HepG2 (cell line): ENCODE results near the gene ANKIB1. TPM values are rescaled to one million over a fixed set of nuclear protein-coding genes. Genes with fewer than 3 reads are reported as not detected.

Experiments used
- ATAC-seq: fragments of 200-7000 bp; cut with Tn5 transposase; 3 replicates; pipeline ENCODE4 v1.9.1; 2020; ENCODE audit warnings: mild to moderate bottlenecking, moderate library complexity
- BruUV-seq: library from RNA; stranded (reverse); fragments of 400-500 nt; replicated peaks from 2 replicates; lab custom pipeline; 2021; lab: Mats Ljungman, UMichigan
- CTCF ChIA-PET: fragments of 300-600 bp; formaldehyde crosslinking; extraction: SDS; loops from one replicate; lab custom pipeline; 2021; ENCODE audit warnings: low total read pairs, inconsistent platforms, low intra/inter-chr PET ratio; lab: Yijun Ruan, JAX
- POLR2A ChIA-PET: fragments of 350-600 bp; sonication (Branson Sonifier 250); formaldehyde crosslinking; loops from one replicate; lab custom pipeline; 2020; ENCODE audit warnings: antibody characterized with exemption, inconsistent platforms; lab: Yijun Ruan, JAX
- DNase-seq: peaks from one replicate; pipeline ENCODE4 v3.0.0-alpha.2; 2015; ENCODE audit warnings: low spot score
- FAIRE-seq: peaks from 3 replicates; lab custom pipeline; 2011; peaks lifted over from hg19 to GRCh38; lab: Jason Lieb, UNC
- H2AFZ ChIP-seq: one replicate; pipeline ENCODE4 v1.6.1; 2011; ENCODE audit warnings: low read length, inconsistent platforms
- H3K27ac ChIP-seq: fragments of 300-600 bp; 3 replicates; pipeline ENCODE4 v1.8.0; 2011; ENCODE audit warnings: mixed run types, mild to moderate bottlenecking, mixed read lengths, low read length, inconsistent platforms; ENCODE audit not compliant: insufficient read depth; ENCODE audit errors: extremely low read length
- H3K27me3 ChIP-seq, 2 experiments: fragments of 200-600 bp in 1 of 2; 2 replicates in 1 of 2; 3 replicates in 1 of 2; pipeline versions ENCODE4 v1.6.0 to v1.8.0; 2011; ENCODE audit warnings: low read length in 2 of 2, mild to moderate bottlenecking in 2 of 2, moderate library complexity in 2 of 2, inconsistent platforms in 1 of 2; ENCODE audit not compliant: insufficient read depth in 2 of 2, control insufficient read depth in 1 of 2
- H3K36me3 ChIP-seq, 2 experiments: fragments of 200-600 bp in 1 of 2; replicated peaks in 1 of 2; 2 replicates in 1 of 2; 3 replicates in 1 of 2; pipeline versions ENCODE4 v1.5.1 to v1.8.0; 2011; ENCODE audit warnings: low read length in 2 of 2, inconsistent platforms in 1 of 2; ENCODE audit not compliant: insufficient read depth in 2 of 2, control insufficient read depth in 1 of 2
- H3K4me1 ChIP-seq: 2 replicates; pipeline ENCODE4 v1.5.1; 2012; ENCODE audit warnings: low read length, inconsistent platforms; ENCODE audit not compliant: insufficient read depth
- H3K4me2 ChIP-seq: 2 replicates; pipeline ENCODE4 v1.6.0; 2011; ENCODE audit warnings: low read depth, low read length, inconsistent platforms
- H3K4me3 ChIP-seq, 3 experiments: fragments of 200-600 bp in 1 of 3; sonication (generic), shearing (Covaris generic) in 1 of 3; replicated peaks in 1 of 3; 2 replicates each; pipeline ENCODE4 v1.5.1; 2011 to 2016; ENCODE audit warnings: low read length in 3 of 3, inconsistent platforms in 2 of 3, low read depth in 2 of 3, mild to moderate bottlenecking in 2 of 3, control low read depth in 1 of 3, mixed read lengths in 1 of 3; ENCODE audit not compliant: insufficient read depth in 1 of 3
- H3K79me2 ChIP-seq: one replicate; pipeline ENCODE4 v1.6.1; 2011; ENCODE audit warnings: low read length, inconsistent platforms; ENCODE audit not compliant: insufficient read depth
- H3K9ac ChIP-seq: 2 replicates; pipeline ENCODE4 v1.6.0; 2011; ENCODE audit warnings: mild to moderate bottlenecking, low read depth, low read length, inconsistent platforms; ENCODE audit not compliant: insufficient read depth
- H3K9me3 ChIP-seq: 2 replicates; pipeline ENCODE4 v1.5.1; 2012; ENCODE audit warnings: mild to moderate bottlenecking, low read length
- H4K20me1 ChIP-seq: 2 replicates; pipeline ENCODE4 v1.6.0; 2011; ENCODE audit warnings: inconsistent platforms, mild to moderate bottlenecking, low read length, moderate library complexity; ENCODE audit not compliant: insufficient read depth
- CENPT ChIP-seq: sonication (generic); formaldehyde crosslinking; IDR thresholded peaks from 2 replicates; pipeline ENCODE4 v1.8.0; 2022; ENCODE audit warnings: low read depth, mild to moderate bottlenecking, moderate library complexity, missing genetic modification reagents
- CERS6 ChIP-seq: sonication (generic); formaldehyde crosslinking; IDR thresholded peaks from 2 replicates; pipeline ENCODE4 v1.5.0; 2020; ENCODE audit warnings: missing genetic modification reagents
- CTCF ChIP-seq: sonication (generic); formaldehyde crosslinking; IDR thresholded peaks from 2 replicates; pipeline ENCODE4 v1.5.0; 2020; ENCODE audit warnings: mild to moderate bottlenecking, missing genetic modification reagents, moderate library complexity
- FOXK2 ChIP-seq: fragments of 450-650 bp; IDR thresholded peaks from 2 replicates; pipeline ENCODE4 v1.6.1; 2016
- HES4 ChIP-seq: sonication (generic); formaldehyde crosslinking; IDR thresholded peaks from 2 replicates; pipeline ENCODE4 v1.9.0; 2021; ENCODE audit warnings: mild to moderate bottlenecking, missing genetic modification reagents, borderline replicate concordance
- KAT7 ChIP-seq: IDR thresholded peaks from 2 replicates; pipeline ENCODE4 v1.6.1; 2018; ENCODE audit warnings: borderline replicate concordance, missing compliant biosample characterization
- KDM5B ChIP-seq: sonication (generic); formaldehyde crosslinking; IDR thresholded peaks from 2 replicates; pipeline ENCODE4 v1.4.0; 2020; ENCODE audit warnings: missing genetic modification reagents, mild to moderate bottlenecking, borderline replicate concordance
- KDM6A ChIP-seq: IDR thresholded peaks from 2 replicates; pipeline ENCODE4 v1.6.1; 2016; ENCODE audit warnings: low read depth
- MAFF ChIP-seq: IDR thresholded peaks from 2 replicates; pipeline ENCODE4 v1.6.1; 2011; ENCODE audit warnings: low read depth, low read length, improper control_type of control experiment
- MAFK ChIP-seq, 2 experiments: IDR thresholded peaks in 1 of 2; conservative IDR thresholded peaks in 1 of 2; 2 replicates each; pipeline ENCODE4 v1.6.1; 2011; ENCODE audit warnings: improper control_type of control experiment in 2 of 2, low read length in 2 of 2
- NFIB ChIP-seq: sonication (generic); formaldehyde crosslinking; IDR thresholded peaks from 2 replicates; pipeline ENCODE4 v1.9.0; 2021; ENCODE audit warnings: missing genetic modification reagents, mild to moderate bottlenecking, borderline replicate concordance
- PHF8 ChIP-seq: sonication (generic); formaldehyde crosslinking; IDR thresholded peaks from 2 replicates; pipeline ENCODE4 v1.5.0; 2020; ENCODE audit warnings: missing genetic modification reagents
- PLRG1 ChIP-seq: fragments of 450-650 bp; conservative IDR thresholded peaks from 2 replicates; pipeline ENCODE4 v1.6.1; 2016
- POLR2AphosphoS5 ChIP-seq: IDR thresholded peaks from 2 replicates; pipeline ENCODE4 v1.6.1; 2012; ENCODE audit warnings: low read depth, low read length
- RAD51 ChIP-seq: fragments of 450-650 bp; IDR thresholded peaks from 2 replicates; pipeline ENCODE4 v1.6.1; 2016; ENCODE audit warnings: borderline replicate concordance
- RFXAP ChIP-seq: sonication (generic); formaldehyde crosslinking; IDR thresholded peaks from 2 replicates; pipeline ENCODE4 v1.4.0; 2020; ENCODE audit warnings: missing genetic modification reagents, borderline replicate concordance
- SETDB1 ChIP-seq: sonication (generic); formaldehyde crosslinking; IDR thresholded peaks from 2 replicates; pipeline ENCODE4 v1.5.1; 2020; ENCODE audit warnings: missing genetic modification reagents, mild to moderate bottlenecking, borderline replicate concordance
- SKI ChIP-seq: fragments of 450-650 bp; IDR thresholded peaks from one replicate; pipeline ENCODE4 v1.6.1; 2018; ENCODE audit warnings: mild to moderate bottlenecking; ENCODE audit not compliant: partially characterized antibody
- STAG1 ChIP-seq: sonication (generic); formaldehyde crosslinking; IDR thresholded peaks from 2 replicates; pipeline ENCODE4 v1.4.0; 2020; ENCODE audit warnings: missing genetic modification reagents
- YEATS4 ChIP-seq: sonication (generic); formaldehyde crosslinking; IDR thresholded peaks from 2 replicates; pipeline ENCODE4 v1.4.0; 2020; ENCODE audit warnings: missing genetic modification reagents, borderline replicate concordance
- ZNF33B ChIP-seq: sonication (generic); formaldehyde crosslinking; IDR thresholded peaks from 2 replicates; pipeline ENCODE4 v1.5.1; 2020; ENCODE audit warnings: mild to moderate bottlenecking, missing genetic modification reagents
- ZNF713 ChIP-seq: sonication (generic); formaldehyde crosslinking; IDR thresholded peaks from 2 replicates; pipeline ENCODE4 v1.4.0; 2020; ENCODE audit warnings: mild to moderate bottlenecking, missing genetic modification reagents
- ZNF83 ChIP-seq: sonication (generic); formaldehyde crosslinking; IDR thresholded peaks from 2 replicates; pipeline ENCODE4 v1.4.0; 2020; ENCODE audit warnings: missing genetic modification reagents, mild to moderate bottlenecking, borderline replicate concordance
- ZNF841 ChIP-seq: sonication (generic); formaldehyde crosslinking; IDR thresholded peaks from 2 replicates; pipeline ENCODE4 v1.8.1; 2023; ENCODE audit warnings: missing genetic modification reagents, borderline replicate concordance
- WGBS: methylation state at CpG from one replicate; pipeline ENCODE4 v1.1.6; 2017; ENCODE audit warnings: low lambda C conversion rate; 5-methylcytosine and 5-hydroxymethylcytosine counted together
- in situ Hi-C: cut with HindIII; loops from 2 replicates; pipeline ENCODE4 v1.10.0; 2017; ENCODE audit warnings: low pct_unique_long_range_greater_than_20kb; ENCODE audit not compliant: extremely low pct_ligation_motif_present
- intact Hi-C: fragments of 100-400 bp; cut with micrococcal nuclease; formaldehyde crosslinking; loops from one replicate; pipeline ENCODE4 v1.10.0; 2022; ENCODE audit not compliant: unreplicated experiment
- polyA plus RNA-seq, 8 experiments: library from polyadenylated mRNA; depleted of rRNA in 3 of 8; stranded (reverse) in 7 of 8; unstranded in 1 of 8; fragments of >200 nt; fragmentation: Illumina TruSeq in 4 of 8; extraction: Trizol in 4 of 8; gene quantifications; 2 replicates each; pipeline versions ENCODE4 v1.2.1 to v1.2.3, GENCODE V29; 2011 to 2016; ENCODE audit warnings: low read depth in 4 of 8, missing spikeins in 1 of 8, mixed read lengths in 1 of 8; ENCODE audit not compliant: insufficient read depth in 1 of 8
- total RNA-seq, 5 experiments: library from RNA; depleted of rRNA; stranded (reverse); fragments of >200 nt; fragmentation: Illumina TruSeq; extraction: Trizol; gene quantifications; 2 replicates each; pipeline ENCODE4 v1.2.3, GENCODE V29; 2016; ENCODE audit warnings: low read depth in 1 of 5
- TF ChIP-seq, protein P1 (sequence below): fragments of 450-650 bp; IDR thresholded peaks from 2 replicates; pipeline ENCODE4 v1.6.1; 2016

ANKIB1 gene
- total and polyA plus RNA-seq, 2 of the 13 experiments (the other 11 are each of a cell fraction or from before 2014, with no cell fraction given): 28.7 to 29.6 TPM

GRCh38 chr7:92404170-92404614 lies 158.4 kb downstream of the ANKIB1 start:
- ChIA-PET POLR2A (no interaction called here), CTCF (no interaction called here)
- Histone ChIP-seq H3K36me3 (0 out of 5 replicates have a peak, but pooled peaks cover 0 to 11% of the 10 kb centered on the region in 2 experiments), H3K9ac (no peak overlapping the region), H3K4me3 (no peak overlapping the region), H4K20me1 (no peaks in the 10 kb centered on the region), H3K27ac (no peak overlapping the region), H3K27me3 (no peaks in the 10 kb centered on the region), H3K4me1 (no peaks in the 10 kb centered on the region), H3K4me2 (no peak overlapping the region), H3K9me3 (no peaks in the 10 kb centered on the region), H2AFZ (no peak overlapping the region), H3K79me2 (no peaks in the 10 kb centered on the region)
- no peak for FAIRE-seq
- in situ Hi-C loops: no loop called here
- DNase-seq: no peak
- peak; percentile 48 for ATAC-seq
- 94% methylated on average over 6 of the region's 6 CpGs for WGBS
- no TSS peak for BruUV-seq
- intact Hi-C loops: no loop called here
- TF ChIP-seq CTCF: 0 out of 2 replicates have a peak, but pooled peaks have one; percentile 17
- no peak for TF ChIP-seq CERS6
- no peak for TF ChIP-seq RAD51
- no peak for TF ChIP-seq KDM5B
- TF ChIP-seq STAG1 (CRISPR knock-in tag): peak; percentile 15; the same call in 1 of the 2 replicates
- TF ChIP-seq ZNF83: no peak
- no peak for TF ChIP-seq PHF8 (CRISPR knock-in tag)
- TF ChIP-seq FOXK2: no peak
- no peak for TF ChIP-seq ZNF841
- TF ChIP-seq HES4: no peak
- TF ChIP-seq NFIB: no peak
- no peak for TF ChIP-seq YEATS4
- no peak for TF ChIP-seq KAT7 (CRISPR knock-in tag)
- 0 out of 4 replicates have a peak, but pooled peaks of 1 of the 2 experiments have one; percentile 24 for TF ChIP-seq MAFK (conservative IDR thresholded peaks at IDR 0.05 in 1 of 2, IDR thresholded peaks at IDR 0.05 in 1 of 2; ENCODE audit: low read length in 2 of 2)
- no peak for TF ChIP-seq ZNF713
- TF ChIP-seq CENPT: no peak
- TF ChIP-seq POLR2AphosphoS5: no peak
- TF ChIP-seq KDM6A (CRISPR knock-in tag): no peak
- TF ChIP-seq RFXAP: no peak
- TF ChIP-seq MAFF: 0 out of 2 replicates have a peak, but pooled peaks have one; percentile 13
- TF ChIP-seq PLRG1: no peak
- no peak for TF ChIP-seq SKI
- TF ChIP-seq SETDB1 (CRISPR knock-in tag): no peak
- TF ChIP-seq, protein P1, sequence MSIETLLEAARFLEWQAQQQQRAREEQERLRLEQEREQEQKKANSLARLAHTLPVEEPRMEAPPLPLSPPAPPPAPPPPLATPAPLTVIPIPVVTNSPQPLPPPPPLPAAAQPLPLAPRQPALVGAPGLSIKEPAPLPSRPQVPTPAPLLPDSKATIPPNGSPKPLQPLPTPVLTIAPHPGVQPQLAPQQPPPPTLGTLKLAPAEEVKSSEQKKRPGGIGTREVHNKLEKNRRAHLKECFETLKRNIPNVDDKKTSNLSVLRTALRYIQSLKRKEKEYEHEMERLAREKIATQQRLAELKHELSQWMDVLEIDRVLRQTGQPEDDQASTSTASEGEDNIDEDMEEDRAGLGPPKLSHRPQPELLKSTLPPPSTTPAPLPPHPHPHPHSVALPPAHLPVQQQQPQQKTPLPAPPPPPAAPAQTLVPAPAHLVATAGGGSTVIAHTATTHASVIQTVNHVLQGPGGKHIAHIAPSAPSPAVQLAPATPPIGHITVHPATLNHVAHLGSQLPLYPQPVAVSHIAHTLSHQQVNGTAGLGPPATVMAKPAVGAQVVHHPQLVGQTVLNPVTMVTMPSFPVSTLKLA: no peak
- TF ChIP-seq ZNF33B (CRISPR knock-in tag): no peak
